ENCODE data around the gene WDR31.

- TF ChIP-seq CTCF (IDR thresholded peaks at IDR 0.05) (no peak), POLR2A (IDR thresholded peaks at IDR 0.05) (no peak)
Observed at GRCh38 chr9:113298924-113299770, 40.9 kb downstream of the WDR31 start.

All from body of pancreas (tissue), 4 donors.